HG02678 (cell line): ENCODE data around the gene AFAP1.

Experiments
- ATAC-seq: cut with Tn5 transposase; IDR thresholded peaks from one replicate; pipeline ENCODE4 v1.9.1; 2021; ENCODE audit warnings: mild to moderate bottlenecking, moderate library complexity; ENCODE audit not compliant: unreplicated experiment

AFAP1 gene

GRCh38 chr4:7775396-7775795 is 164.3 kb downstream of the AFAP1 start:
- ATAC-seq = no peak

- ATAC-seq = no peak
Measured at GRCh38 chr4:7774301-7775294, 165.1 kb downstream of the AFAP1 start.

GRCh38 chr4:7773401-7774180 is 166.1 kb downstream of the AFAP1 start:
- no peak for ATAC-seq

- ATAC-seq = no peak
Measured at GRCh38 chr4:7772711-7773385, 166.8 kb downstream of the AFAP1 start.

GRCh38 chr4:7771541-7772507 is 167.8 kb downstream of the AFAP1 start:
- ATAC-seq = peak; percentile 80

- ATAC-seq = no peak
Measured at GRCh38 chr4:7771056-7771455, 168.6 kb downstream of the AFAP1 start.

- ATAC-seq = no peak
Measured at GRCh38 chr4:7770224-7771050, 169.2 kb downstream of the AFAP1 start.

- ATAC-seq = no peak
Measured at GRCh38 chr4:7769396-7770223, 170.1 kb downstream of the AFAP1 start.

GRCh38 chr4:7768736-7769135 is 170.9 kb downstream of the AFAP1 start:
- ATAC-seq = no peak

- ATAC-seq = no peak
Measured at GRCh38 chr4:7767966-7768365, 171.7 kb downstream of the AFAP1 start.

- ATAC-seq = no peak
Measured at GRCh38 chr4:7767526-7767925, 172.1 kb downstream of the AFAP1 start.

- ATAC-seq = no peak
Measured at GRCh38 chr4:7766661-7767345, 172.9 kb downstream of the AFAP1 start.

GRCh38 chr4:7766086-7766485 is 173.6 kb downstream of the AFAP1 start:
- ATAC-seq = no peak

GRCh38 chr4:7765666-7766065 is 174.0 kb downstream of the AFAP1 start:
- no peak for ATAC-seq

- no peak for ATAC-seq
Measured at GRCh38 chr4:7764466-7764865, 175.2 kb downstream of the AFAP1 start.

GRCh38 chr4:7763788-7764187 is 175.9 kb downstream of the AFAP1 start:
- no peak for ATAC-seq

- no peak for ATAC-seq
Measured at GRCh38 chr4:7763106-7763505, 176.6 kb downstream of the AFAP1 start.
